ENCODE data around the gene PDZD4. TPM values are rescaled to one million over a fixed set of nuclear protein-coding genes. Genes with fewer than 3 reads are reported as not detected.

PDZD4 gene
- total and polyA plus RNA-seq, 2 of the 4 experiments (the other 2 are of a cell fraction), result under 0.01 to 0.38 TPM

DNA sequence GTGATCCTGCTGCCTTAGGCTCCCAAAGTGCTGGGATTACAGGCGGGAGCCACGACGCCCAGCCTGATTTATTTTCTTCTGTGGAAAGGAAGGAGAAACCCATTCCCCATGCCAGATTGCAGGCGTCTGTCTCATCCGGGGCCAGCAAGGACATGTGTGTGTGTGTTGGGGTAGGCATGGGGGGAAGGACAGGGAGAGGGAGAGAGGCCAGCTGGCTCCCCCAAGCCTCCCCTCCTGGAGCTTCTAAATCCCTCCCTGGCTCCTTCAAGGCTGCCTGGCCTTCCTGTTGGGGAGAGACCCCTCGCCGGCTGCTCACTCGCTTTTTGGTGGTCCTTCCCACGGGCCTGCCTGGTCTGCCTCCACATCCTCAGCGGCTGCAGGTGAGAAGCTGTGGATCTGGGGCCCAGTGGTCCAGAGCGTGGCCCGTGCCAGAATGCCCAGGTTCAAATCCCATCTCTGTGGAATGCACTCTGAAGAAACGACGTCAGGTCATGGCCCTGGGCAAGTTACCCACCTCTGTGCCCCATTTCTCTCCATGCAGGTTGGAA, 67.6 kb downstream of the PDZD4 start:
- peaks cover 17% of the 10 kb centered on the region for H3K4me1 ChIP-seq (ENCODE audit: control insufficient read depth, insufficient read depth, low read length)
- H3K79me1 ChIP-seq (ENCODE audit: low read depth in 1 of 2, low read length in 2 of 2), result peaks cover 0 to 17% of the 10 kb centered on the region in 2 experiments; a peak in 2 of 4 replicates
- 88% methylated on average over 4 of the region's 14 CpGs; no CpG with 5 or more reads in 1 of the 2 experiments for WGBS, 2 experiments (ENCODE audit: extremely low coverage in 2 of 2, insufficient read length in 1 of 2)
- no peak overlapping the region for H4K5ac ChIP-seq (ENCODE audit: low read depth, low read length)
- ATAC-seq (ENCODE audit: low read depth) (no peak), DNase-seq (no peak)
- dilution Hi-C loops (cut with HindIII; ENCODE audit: low sequenced_read_pairs, unreplicated experiment), result no loop called here
- no peak overlapping the region for H3K4me3 ChIP-seq (ENCODE audit: insufficient read depth, low read depth, low read length)
- no peak overlapping the region for H3K4me2 ChIP-seq (ENCODE audit: low read depth, low read length)
- no peak overlapping the region for H3K9ac ChIP-seq (ENCODE audit: low read depth, low read length)
- H3K18ac ChIP-seq (ENCODE audit: low read depth, low read length), result no peak overlapping the region
- H2AK9ac ChIP-seq (replicated peaks; ENCODE audit: low read depth, low read length, poor library complexity), result no peak overlapping the region
- H4K8ac ChIP-seq (ENCODE audit: low read depth in 2 of 2, low read length in 2 of 2), result no peak overlapping the region
- in situ Hi-C loops (cut with MboI; ENCODE audit: low sequenced_read_pairs), result loop anchor here (10.0 kb wide), 1 partner anchor 202 kb away; no protein-coding TSS in a partner anchor
- CTCF ChIA-PET, result interaction anchor here (0.9 kb wide), 1 partner anchor 183 kb away, joined by 3 read pairs; no protein-coding TSS in a partner anchor
- H2BK5ac ChIP-seq (ENCODE audit: low read depth, low read length, poor library complexity, severe bottlenecking), result no peak overlapping the region
- no peak overlapping the region for H2AFZ ChIP-seq (replicated peaks; ENCODE audit: low read length, poor library complexity)
- POLR2A ChIA-PET (ENCODE audit: unreplicated experiment), result no interaction called here
- no peak overlapping the region for H3K23ac ChIP-seq (ENCODE audit: low read depth, low read length)
- H3K4ac ChIP-seq (ENCODE audit: low read depth, low read length), result no peak overlapping the region
- no peaks in the 10 kb centered on the region for H3K9me1 ChIP-seq (ENCODE audit: insufficient read depth, low read length)
- no peaks in the 10 kb centered on the region; the same call in 1 of the 2 replicates for H3K9me3 ChIP-seq (ENCODE audit: control insufficient read depth, insufficient read depth, low read length)
- no peak overlapping the region for H2BK120ac ChIP-seq (ENCODE audit: low read depth, low read length)
- no peak overlapping the region for H4K91ac ChIP-seq (ENCODE audit: insufficient read depth, low read depth, low read length)
- no TSS peak for BruUV-seq (replicated peaks)
- H3K27me3 ChIP-seq (ENCODE audit: control insufficient read depth, insufficient read depth, low read length), result no peaks in the 10 kb centered on the region
- no peaks in the 10 kb centered on the region for H3K36me3 ChIP-seq (ENCODE audit: control insufficient read depth, insufficient read depth, low read length)
- H2BK15ac ChIP-seq (ENCODE audit: low read depth, low read length), result no peak overlapping the region
- no peak overlapping the region for H3K56ac ChIP-seq (ENCODE audit: extremely low read depth, insufficient read depth, low read length)
- TF ChIP-seq NFE2L2 (IDR thresholded peaks at IDR 0.05; ENCODE audit: low read depth, low read length) (no peak), CEBPB (IDR thresholded peaks at IDR 0.05; ENCODE audit: low read depth, low read length) (no peak)
- intact Hi-C loops (cut with micrococcal nuclease), result no loop called here
- no peaks in the 10 kb centered on the region; the same call in 1 of the 2 replicates for H4K20me1 ChIP-seq (ENCODE audit: insufficient read depth, low read length)
- no peak overlapping the region for H3K27ac ChIP-seq (ENCODE audit: insufficient read depth, low read length)
- no peak overlapping the region for H2AK5ac ChIP-seq (ENCODE audit: low read depth, low read length)
- H2BK20ac ChIP-seq (ENCODE audit: low read depth, low read length), result no peak overlapping the region
- no peak overlapping the region for H3K14ac ChIP-seq (replicated peaks; ENCODE audit: low read depth, low read length)

Data from IMR-90 (cell line).